HG02884 (cell line): ENCODE results near the gene TTYH2.

Experiments used
- ATAC-seq: cut with Tn5 transposase; IDR thresholded peaks from one replicate; pipeline ENCODE4 v1.9.1; 2021; ENCODE audit warnings: mild to moderate bottlenecking, moderate library complexity; ENCODE audit not compliant: unreplicated experiment

The TTYH2 gene

GRCh38 chr17:74231928-74232907 lies 18.8 kb downstream of the TTYH2 start:
- ATAC-seq: no peak

GRCh38 chr17:74233937-74234336 lies 20.6 kb downstream of the TTYH2 start:
- no peak for ATAC-seq

- no peak for ATAC-seq
These were observed 21.1 kb downstream of the TTYH2 start for GRCh38 chr17:74234486-74234885.

GRCh38 chr17:74235040-74235581 lies 21.7 kb downstream of the TTYH2 start:
- no peak for ATAC-seq

- no peak for ATAC-seq
These were observed 22.6 kb downstream of the TTYH2 start for GRCh38 chr17:74235911-74236371.

- no peak for ATAC-seq
These were observed 23.9 kb downstream of the TTYH2 start for GRCh38 chr17:74237321-74237720.

GRCh38 chr17:74239172-74239571 lies 25.8 kb downstream of the TTYH2 start:
- no peak for ATAC-seq

- ATAC-seq: no peak
These were observed 27.3 kb downstream of the TTYH2 start for GRCh38 chr17:74240618-74241205.

- no peak for ATAC-seq
These were observed 28.1 kb downstream of the TTYH2 start for GRCh38 chr17:74241431-74241830.

- no peak for ATAC-seq
These were observed 28.5 kb downstream of the TTYH2 start for GRCh38 chr17:74241847-74242246.

GRCh38 chr17:74243013-74243755 lies 29.8 kb downstream of the TTYH2 start:
- ATAC-seq: no peak

- no peak for ATAC-seq
These were observed 30.8 kb downstream of the TTYH2 start for GRCh38 chr17:74244128-74244527.

- no peak for ATAC-seq
These were observed 31.2 kb downstream of the TTYH2 start for GRCh38 chr17:74244548-74244947.

GRCh38 chr17:74245145-74245831 lies 31.9 kb downstream of the TTYH2 start:
- no peak for ATAC-seq

GRCh38 chr17:74245871-74246270 lies 32.5 kb downstream of the TTYH2 start:
- ATAC-seq: no peak

- no peak for ATAC-seq
These were observed 36.4 kb downstream of the TTYH2 start for GRCh38 chr17:74249590-74250270.

GRCh38 chr17:74250324-74250995 lies 37.1 kb downstream of the TTYH2 start:
- no peak for ATAC-seq

GRCh38 chr17:74251051-74251450 lies 37.7 kb downstream of the TTYH2 start:
- no peak for ATAC-seq

GRCh38 chr17:74251569-74251968 lies 38.2 kb downstream of the TTYH2 start:
- ATAC-seq: no peak
